Left lung (tissue), 10 donors: ENCODE measurements around the gene TTC1. TPM values are rescaled to one million over a fixed set of nuclear protein-coding genes. Genes with fewer than 3 reads are reported as not detected.
"Not testable (repeated sequence)": the region's sequence is repeated elsewhere in the genome, so short reads cannot be mapped to it uniquely, and the experiment has no call there.

Source experiments
- ATAC-seq: fragments of 200-7000 bp; cut with Tn5 transposase; one replicate; pipeline ENCODE4 v1.9.1; 2020; ENCODE audit warnings: moderate library complexity
- DNase-seq, 4 donors: peaks; one replicate each; pipeline ENCODE4 v3.0.0-alpha.2; 2013 to 2020
- H3K27ac ChIP-seq, 2 donors: fragments of 200-600 bp; sonication (generic) in 1 of 2; one replicate each; pipeline versions ENCODE4 v1.5.0 to v1.8.0; 2020 to 2021
- H3K27me3 ChIP-seq, 2 donors: fragments of 200-600 bp; sonication (generic) in 1 of 2; one replicate each; pipeline versions ENCODE4 v1.5.0 to v1.8.0; 2020 to 2021
- H3K36me3 ChIP-seq, 2 donors: fragments of 200-600 bp; sonication (generic) in 1 of 2; one replicate each; pipeline versions ENCODE4 v1.5.0 to v1.8.0; 2020 to 2021
- H3K4me1 ChIP-seq, 2 donors: fragments of 200-600 bp; one replicate each; pipeline ENCODE4 v1.8.0; 2021
- H3K4me3 ChIP-seq, 2 donors: fragments of 200-600 bp; sonication (generic) in 1 of 2; one replicate each; pipeline versions ENCODE4 v1.5.0 to v1.8.0; 2020 to 2021; ENCODE audit warnings: mild to moderate bottlenecking in 1 of 2
- H3K9me3 ChIP-seq, 2 donors: fragments of 200-600 bp; sonication (generic) in 1 of 2; one replicate each; pipeline versions ENCODE4 v1.5.0 to v1.8.0; 2020 to 2021
- intact Hi-C, 2 donors: fragments of 100-400 bp; cut with DNase I; formaldehyde crosslinking; loops; one replicate each; pipeline versions ENCODE4 v1.11.2 to v1.14.2; 2022
- polyA plus RNA-seq, 6 donors: library from polyadenylated mRNA; unstranded; fragments of 120-200 nt; gene quantifications; one replicate each; pipeline ENCODE4 v1.2.1, GENCODE V29; 2013; ENCODE audit not compliant: insufficient read length in 6 of 6
- total RNA-seq, 2 donors: library from RNA; stranded (reverse); fragmentation: NEBNext Ultra II Directional; extraction: Animal tissue kit (Norgen Biotek cat#: 25700); gene quantifications; one replicate each; pipeline ENCODE4 v1.2.1, GENCODE V29; 2021
- TF ChIP-seq, protein P1 (sequence below), 2 donors: fragments of 200-600 bp; sonication (generic) in 1 of 2; IDR thresholded peaks; one replicate each; pipeline versions ENCODE4 v1.5.0 to v1.8.0; 2021; ENCODE audit warnings: antibody characterized with exemption in 2 of 2
- donor health status: DM: no; HTN: yes; CAD: no.
- donor health status: DM: no; HTN: no; CAD: no.

The TTC1 gene
- total and polyA plus RNA-seq, 8 donors, result 43.1 to 58.5 (median 53.5) TPM

DNA sequence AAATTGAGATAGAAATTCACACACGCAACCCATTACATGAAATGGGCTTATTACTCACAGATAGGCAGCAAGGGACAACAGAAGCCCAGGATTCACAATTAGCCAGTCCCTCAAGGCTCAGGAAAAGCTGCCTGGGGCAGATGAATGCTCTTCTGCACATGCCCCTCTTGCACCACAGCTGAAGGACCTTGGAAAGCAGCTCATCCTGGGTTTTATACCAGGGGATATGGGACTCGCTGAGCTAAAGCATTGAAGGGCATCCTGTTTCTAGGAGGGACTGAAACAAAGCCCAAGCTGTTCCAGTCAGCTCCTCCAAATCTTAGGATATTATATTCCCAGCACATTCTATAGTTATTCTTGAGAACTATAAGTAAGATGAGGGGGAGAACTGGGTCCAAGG is 15.7 kb upstream of the TTC1 start:
- peaks cover 0 to 7% of the 10 kb centered on the region in 2 donors for H3K9me3 ChIP-seq
- DNase-seq (no peak), ATAC-seq (no peak)
- no peak overlapping the region for H3K27ac ChIP-seq
- peaks cover 0 to 8% of the 10 kb centered on the region in 2 donors for H3K27me3 ChIP-seq
- H3K4me1 ChIP-seq, result no peaks in the 10 kb centered on the region
- H3K36me3 ChIP-seq, result no peaks in the 10 kb centered on the region
- no peak overlapping the region for H3K4me3 ChIP-seq
- intact Hi-C loops, result no loop called here
- TF ChIP-seq, protein P1, sequence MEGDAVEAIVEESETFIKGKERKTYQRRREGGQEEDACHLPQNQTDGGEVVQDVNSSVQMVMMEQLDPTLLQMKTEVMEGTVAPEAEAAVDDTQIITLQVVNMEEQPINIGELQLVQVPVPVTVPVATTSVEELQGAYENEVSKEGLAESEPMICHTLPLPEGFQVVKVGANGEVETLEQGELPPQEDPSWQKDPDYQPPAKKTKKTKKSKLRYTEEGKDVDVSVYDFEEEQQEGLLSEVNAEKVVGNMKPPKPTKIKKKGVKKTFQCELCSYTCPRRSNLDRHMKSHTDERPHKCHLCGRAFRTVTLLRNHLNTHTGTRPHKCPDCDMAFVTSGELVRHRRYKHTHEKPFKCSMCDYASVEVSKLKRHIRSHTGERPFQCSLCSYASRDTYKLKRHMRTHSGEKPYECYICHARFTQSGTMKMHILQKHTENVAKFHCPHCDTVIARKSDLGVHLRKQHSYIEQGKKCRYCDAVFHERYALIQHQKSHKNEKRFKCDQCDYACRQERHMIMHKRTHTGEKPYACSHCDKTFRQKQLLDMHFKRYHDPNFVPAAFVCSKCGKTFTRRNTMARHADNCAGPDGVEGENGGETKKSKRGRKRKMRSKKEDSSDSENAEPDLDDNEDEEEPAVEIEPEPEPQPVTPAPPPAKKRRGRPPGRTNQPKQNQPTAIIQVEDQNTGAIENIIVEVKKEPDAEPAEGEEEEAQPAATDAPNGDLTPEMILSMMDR (IDR thresholded peaks at IDR 0.05), result no peak

DNA sequence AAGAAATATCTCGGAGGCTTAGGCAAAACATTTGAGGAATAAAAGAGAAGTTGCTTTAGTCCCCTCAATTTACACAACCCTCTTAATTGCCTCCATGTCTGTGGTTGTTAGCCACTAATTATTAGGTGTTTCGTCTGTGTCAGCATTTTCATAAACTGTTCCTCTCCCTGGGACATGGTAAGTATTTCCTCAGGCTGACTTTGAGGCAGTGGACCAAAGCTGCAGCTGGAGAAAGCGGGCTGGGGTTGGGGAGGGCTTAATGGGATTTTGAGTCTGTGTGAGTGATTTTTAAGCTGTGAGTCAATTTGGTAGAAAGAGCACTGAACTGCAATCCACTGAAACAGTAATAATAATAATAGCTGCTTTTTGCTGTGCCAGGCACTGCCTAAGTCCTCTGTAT is 13.0 kb upstream of the TTC1 start:
- no peak overlapping the region for H3K4me3 ChIP-seq
- TF ChIP-seq, protein P1 (IDR thresholded peaks at IDR 0.05), result no peak
- no peaks in the 10 kb centered on the region for H3K4me1 ChIP-seq
- ATAC-seq, result no peak
- H3K9me3 ChIP-seq, result peaks cover 0 to 7% of the 10 kb centered on the region in 2 donors
- peak in 1 of 4 donors; percentile 33 for DNase-seq
- H3K27me3 ChIP-seq, result no peaks in the 10 kb centered on the region
- H3K27ac ChIP-seq, result no peak overlapping the region
- intact Hi-C loops, result no loop called here
- H3K36me3 ChIP-seq, result no peaks in the 10 kb centered on the region

DNA sequence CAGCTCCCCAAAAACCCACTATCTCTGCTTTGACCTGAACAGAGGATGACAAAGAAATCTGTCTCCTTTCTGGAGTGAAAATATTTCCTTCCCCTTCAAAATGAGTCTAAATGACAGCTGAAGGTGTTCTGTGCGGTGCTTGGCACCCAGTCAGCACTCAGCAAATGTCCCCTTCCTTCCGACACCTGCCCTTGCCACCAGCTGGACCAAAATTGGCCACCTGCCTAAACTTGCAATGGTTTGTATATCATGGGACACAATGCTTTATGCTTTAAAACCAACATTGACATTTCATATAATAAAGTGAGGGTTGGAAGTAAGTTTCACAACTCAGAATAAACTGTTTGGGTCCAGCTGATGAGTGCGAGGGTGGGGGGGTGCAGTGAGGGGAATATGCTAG is 7.5 kb upstream of the TTC1 start:
- DNase-seq, result no peak
- no peaks in the 10 kb centered on the region for H3K36me3 ChIP-seq
- no peaks in the 10 kb centered on the region for H3K27me3 ChIP-seq
- TF ChIP-seq, protein P1 (IDR thresholded peaks at IDR 0.05), result no peak
- intact Hi-C loops, result no loop called here
- H3K4me1 ChIP-seq, result no peaks in the 10 kb centered on the region
- no peak overlapping the region for H3K4me3 ChIP-seq
- no peak overlapping the region for H3K27ac ChIP-seq
- H3K9me3 ChIP-seq, result no peaks in the 10 kb centered on the region
- ATAC-seq, result no peak

DNA sequence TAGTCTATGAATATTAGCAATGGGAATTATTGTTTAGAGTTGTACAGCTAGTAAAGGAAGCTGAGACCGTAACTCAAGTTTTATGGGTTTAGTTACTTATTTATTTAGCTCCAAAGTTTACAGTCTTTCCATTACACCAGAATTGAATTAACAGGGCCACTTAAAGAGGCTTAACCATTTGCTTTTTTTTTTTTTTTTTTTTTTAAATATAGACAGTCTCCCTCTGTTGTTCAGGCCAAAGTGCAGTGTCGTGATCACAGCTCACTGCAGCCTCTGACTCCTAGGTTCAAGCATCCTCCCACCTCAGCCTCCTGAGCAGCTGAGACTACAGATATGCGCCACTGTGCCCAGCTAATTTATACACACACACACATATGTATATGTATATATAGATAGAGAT is 1.4 kb upstream of the TTC1 start:
- intact Hi-C loops, result no loop called here
- no peak for DNase-seq
- H3K27me3 ChIP-seq, result no peaks in the 10 kb centered on the region
- no peak for ATAC-seq
- H3K4me1 ChIP-seq, result peaks cover 12 to 28% of the 10 kb centered on the region in 2 donors
- H3K27ac ChIP-seq, result no peak overlapping the region
- peaks cover 0 to 15% of the 10 kb centered on the region in 2 donors for H3K36me3 ChIP-seq
- no peak overlapping the region for H3K4me3 ChIP-seq
- no peaks in the 10 kb centered on the region for H3K9me3 ChIP-seq
- TF ChIP-seq, protein P1 (IDR thresholded peaks at IDR 0.05), result no peak

DNA sequence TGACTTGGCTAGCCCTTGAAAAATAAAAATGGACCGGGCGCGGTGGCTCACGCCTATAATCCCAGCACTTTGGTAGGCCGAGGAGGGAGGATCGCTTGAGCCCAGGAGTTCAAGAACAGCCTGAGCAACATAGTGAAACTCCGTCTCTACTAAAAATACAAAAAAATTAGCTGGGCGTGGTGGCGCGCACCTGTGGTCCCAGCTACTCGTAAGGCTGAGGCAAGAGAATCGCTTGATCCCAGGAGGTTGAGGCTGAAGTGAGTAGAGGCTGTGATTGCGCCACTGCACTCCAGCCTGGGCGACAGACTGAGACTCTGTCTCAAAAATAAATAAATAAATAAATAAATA is 436 bp upstream of the TTC1 start:
- intact Hi-C loops, H3K27me3 ChIP-seq, H3K9me3 ChIP-seq, ATAC-seq, DNase-seq: not testable (repeated sequence)
- Histone ChIP-seq H3K27ac (peak overlapping the region in 1 of 2 donors; percentile 92), H3K4me3 (peak overlapping the region; percentile 10 to 76), H3K4me1 (peaks cover 12 to 28% of the 10 kb centered on the region in 2 donors), H3K36me3 (peaks cover 0 to 25% of the 10 kb centered on the region in 2 donors)

DNA sequence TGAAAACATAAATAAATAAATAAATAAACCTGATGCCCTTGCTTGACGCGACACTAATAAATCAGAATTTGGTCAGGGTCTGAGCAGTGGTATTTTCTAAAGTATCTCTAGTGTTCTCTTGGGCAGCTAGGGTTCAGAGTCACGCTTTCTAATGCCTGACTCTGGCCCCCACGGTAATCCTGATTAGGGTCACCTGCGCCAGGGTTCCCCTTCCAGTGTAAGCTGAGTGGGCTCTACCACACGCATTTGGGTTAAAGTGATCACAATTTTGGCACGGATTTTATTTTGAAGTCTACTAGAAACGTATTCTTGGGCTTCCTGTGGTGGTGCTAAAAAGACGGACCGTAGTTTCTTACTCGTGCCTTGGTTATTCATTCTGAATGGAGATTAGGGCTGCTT is 651 bp downstream of the TTC1 start:
- Histone ChIP-seq H3K4me3 (peak overlapping the region; percentile 55 to 76), H3K36me3 (peaks cover 0 to 35% of the 10 kb centered on the region in 2 donors), H3K27ac (peak overlapping the region; percentile 76 to 92), H3K9me3 (no peaks in the 10 kb centered on the region), H3K4me1 (peaks cover 12 to 28% of the 10 kb centered on the region in 2 donors), H3K27me3 (no peaks in the 10 kb centered on the region)
- intact Hi-C loops, result no loop called here
- peak; percentile 22 for ATAC-seq
- DNase-seq, result no peak
- TF ChIP-seq, protein P1 (IDR thresholded peaks at IDR 0.05), result no peak
